ENCODE data around the gene CRYBB1.

- TF ChIP-seq CTCF (IDR thresholded peaks at IDR 0.05; ENCODE audit: extremely low read depth in 1 of 2, insufficient read depth in 1 of 2, low read depth in 1 of 2, low read length in 2 of 2) (no peak), MAX (IDR thresholded peaks at IDR 0.05; ENCODE audit: insufficient read depth, insufficient read length) (no peak)
These were observed 18.5 kb upstream of the CRYBB1 start for GRCh38 chr22:26636296-26636695.

Data from endothelial cell of umbilical vein (primary cell).